HEK293 (cell line): ENCODE results near the gene KCNK4.
"Not testable (repeated sequence)": the region's sequence is repeated elsewhere in the genome, so short reads cannot be mapped to it uniquely, and the experiment has no call there.

Source experiments
- CTCF ChIA-PET: fragments of 350-600 bp; formaldehyde crosslinking; extraction: SDS; loops from one replicate; lab custom pipeline; 2021; ENCODE audit warnings: antibody characterized with exemption; lab: Yijun Ruan, JAX
- POLR2A ChIA-PET: fragments of 300-600 bp; formaldehyde crosslinking; extraction: SDS; loops from one replicate; lab custom pipeline; 2020; ENCODE audit warnings: antibody characterized with exemption, inconsistent platforms; lab: Yijun Ruan, JAX
- H3K27ac ChIP-seq: fragments of 200-500 bp; sonication (Bioruptor generic); 2 replicates; pipeline ENCODE4 v1.5.1; 2014; ENCODE audit warnings: low read depth, low read length, control low read depth, inconsistent platforms; ENCODE audit errors: extremely low read depth
- H3K36me3 ChIP-seq, 2 experiments: fragments of 200-500 bp in 1 of 2; sonication (Bioruptor generic) in 1 of 2; 1 replicate in 1 of 2; 2 replicates in 1 of 2; pipeline ENCODE4 v1.5.1; 2014 to 2017; ENCODE audit warnings: inconsistent platforms in 2 of 2, low read length in 2 of 2; ENCODE audit not compliant: control insufficient read depth in 2 of 2, insufficient read depth in 1 of 2
- H3K4me1 ChIP-seq: fragments of 200-500 bp; sonication (Bioruptor generic); 2 replicates; pipeline ENCODE4 v1.5.1; 2014; ENCODE audit warnings: mild to moderate bottlenecking, low read length, inconsistent platforms; ENCODE audit not compliant: control insufficient read depth, insufficient read depth
- H3K4me3 ChIP-seq: 2 replicates; pipeline ENCODE4 v1.5.1; 2011; ENCODE audit warnings: low read depth, mild to moderate bottlenecking, control low read depth, low read length, moderate library complexity
- H3K9me3 ChIP-seq: fragments of 200-500 bp; sonication (Bioruptor generic); 2 replicates; pipeline ENCODE4 v1.5.1; 2014; ENCODE audit warnings: low read depth, low read length, inconsistent platforms; ENCODE audit not compliant: control insufficient read depth, insufficient read depth
- HOXC10 ChIP-seq: sonication (generic); formaldehyde crosslinking; IDR thresholded peaks from 2 replicates; pipeline ENCODE4 v1.8.1; 2023; ENCODE audit warnings: mild to moderate bottlenecking, missing genetic modification reagents
- REPIN1 ChIP-seq: fragments of 450-650 bp; formaldehyde crosslinking; IDR thresholded peaks from 2 replicates; pipeline ENCODE4 v1.5.1; 2017; ENCODE audit warnings: missing biosample characterization, missing genetic modification characterization, low read depth
- ZIC2 ChIP-seq: fragments of 450-650 bp; formaldehyde crosslinking; IDR thresholded peaks from 2 replicates; pipeline ENCODE4 v1.5.1; 2016; ENCODE audit warnings: missing biosample characterization, missing genetic modification characterization
- ZNF223 ChIP-seq: fragments of 450-650 bp; formaldehyde crosslinking; IDR thresholded peaks from 2 replicates; pipeline ENCODE4 v1.5.1; 2016; ENCODE audit warnings: missing biosample characterization, missing genetic modification characterization
- ZNF239 ChIP-seq: fragments of 450-650 bp; formaldehyde crosslinking; IDR thresholded peaks from 2 replicates; pipeline ENCODE4 v1.5.1; 2016; ENCODE audit warnings: missing biosample characterization, missing genetic modification characterization
- ZNF341 ChIP-seq: fragments of 450-650 bp; formaldehyde crosslinking; IDR thresholded peaks from 2 replicates; pipeline ENCODE4; 2016; ENCODE audit warnings: low read depth, missing biosample characterization, missing genetic modification characterization
- ZNF416 ChIP-seq: fragments of 450-650 bp; formaldehyde crosslinking; IDR thresholded peaks from 2 replicates; pipeline ENCODE4 v1.5.1; 2016; ENCODE audit warnings: missing biosample characterization, missing genetic modification characterization
- ZNF623 ChIP-seq: fragments of 450-650 bp; formaldehyde crosslinking; IDR thresholded peaks from 2 replicates; pipeline ENCODE4 v1.5.1; 2016; ENCODE audit warnings: missing biosample characterization, missing genetic modification characterization
- ZNF768 ChIP-seq: fragments of 450-650 bp; formaldehyde crosslinking; IDR thresholded peaks from 2 replicates; pipeline ENCODE4 v1.5.1; 2018; ENCODE audit warnings: missing biosample characterization, mild to moderate bottlenecking, missing genetic modification characterization
- TF ChIP-seq, protein P1 (sequence below): fragments of 450-650 bp; formaldehyde crosslinking; IDR thresholded peaks from 2 replicates; pipeline ENCODE4 v1.5.1; 2016; ENCODE audit warnings: missing biosample characterization, missing genetic modification characterization
- TF ChIP-seq, protein P2 (sequence below): fragments of 450-650 bp; formaldehyde crosslinking; IDR thresholded peaks from 2 replicates; pipeline ENCODE4 v1.5.1; 2016; ENCODE audit warnings: missing biosample characterization, missing genetic modification characterization, borderline replicate concordance
- TF ChIP-seq, protein P3 (sequence below): fragments of 450-650 bp; formaldehyde crosslinking; conservative IDR thresholded peaks from 2 replicates; pipeline ENCODE4 v1.5.1; 2016; ENCODE audit warnings: low read depth, missing biosample characterization, missing genetic modification characterization
- TF ChIP-seq, protein P4 (sequence below): fragments of 450-650 bp; formaldehyde crosslinking; IDR thresholded peaks from 2 replicates; pipeline ENCODE4 v1.5.1; 2016; ENCODE audit warnings: missing biosample characterization, missing genetic modification characterization

KCNK4 gene

DNA sequence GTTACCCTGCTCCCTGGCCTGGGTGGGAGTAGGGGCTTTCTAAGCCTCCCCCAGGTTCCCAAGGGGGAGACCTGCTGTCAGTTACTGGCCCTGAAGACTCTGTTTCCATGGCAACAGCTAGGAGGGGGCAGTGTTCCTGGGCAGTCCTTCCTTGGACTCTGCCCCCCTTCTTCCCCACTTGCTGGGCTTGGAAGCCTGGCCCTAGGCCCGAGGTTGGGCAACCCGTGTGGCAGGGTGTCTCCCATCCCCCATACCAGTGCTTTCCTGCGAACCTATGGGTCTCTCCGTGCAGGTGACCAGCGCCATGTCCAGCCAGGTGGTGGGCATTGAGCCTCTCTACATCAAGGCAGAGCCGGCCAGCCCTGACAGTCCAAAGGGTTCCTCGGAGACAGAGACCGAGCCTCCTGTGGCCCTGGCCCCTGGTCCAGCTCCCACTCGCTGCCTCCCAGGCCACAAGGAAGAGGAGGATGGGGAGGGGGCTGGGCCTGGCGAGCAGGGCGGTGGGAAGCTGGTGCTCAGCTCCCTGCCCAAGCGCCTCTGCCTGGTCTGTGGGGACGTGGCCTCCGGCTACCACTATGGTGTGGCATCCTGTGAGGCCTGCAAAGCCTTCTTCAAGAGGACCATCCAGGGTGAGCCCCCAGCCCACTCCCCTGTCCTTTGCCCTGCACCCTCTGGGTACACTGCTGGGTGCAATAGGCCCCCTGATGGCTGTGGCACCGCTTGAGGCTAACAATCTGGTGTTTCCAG is 15.9 kb downstream of the KCNK4 start:
- Histone ChIP-seq H3K27ac (no peak overlapping the region), H3K4me3 (peak overlapping the region; percentile 62; the same call in 1 of the 2 replicates), H3K36me3 (peaks cover 0 to 5% of the 10 kb centered on the region in 2 experiments; a peak in 1 of 3 replicates), H3K9me3 (no peaks in the 10 kb centered on the region), H3K4me1 (no peaks in the 10 kb centered on the region)
- TF ChIP-seq, protein P1, sequence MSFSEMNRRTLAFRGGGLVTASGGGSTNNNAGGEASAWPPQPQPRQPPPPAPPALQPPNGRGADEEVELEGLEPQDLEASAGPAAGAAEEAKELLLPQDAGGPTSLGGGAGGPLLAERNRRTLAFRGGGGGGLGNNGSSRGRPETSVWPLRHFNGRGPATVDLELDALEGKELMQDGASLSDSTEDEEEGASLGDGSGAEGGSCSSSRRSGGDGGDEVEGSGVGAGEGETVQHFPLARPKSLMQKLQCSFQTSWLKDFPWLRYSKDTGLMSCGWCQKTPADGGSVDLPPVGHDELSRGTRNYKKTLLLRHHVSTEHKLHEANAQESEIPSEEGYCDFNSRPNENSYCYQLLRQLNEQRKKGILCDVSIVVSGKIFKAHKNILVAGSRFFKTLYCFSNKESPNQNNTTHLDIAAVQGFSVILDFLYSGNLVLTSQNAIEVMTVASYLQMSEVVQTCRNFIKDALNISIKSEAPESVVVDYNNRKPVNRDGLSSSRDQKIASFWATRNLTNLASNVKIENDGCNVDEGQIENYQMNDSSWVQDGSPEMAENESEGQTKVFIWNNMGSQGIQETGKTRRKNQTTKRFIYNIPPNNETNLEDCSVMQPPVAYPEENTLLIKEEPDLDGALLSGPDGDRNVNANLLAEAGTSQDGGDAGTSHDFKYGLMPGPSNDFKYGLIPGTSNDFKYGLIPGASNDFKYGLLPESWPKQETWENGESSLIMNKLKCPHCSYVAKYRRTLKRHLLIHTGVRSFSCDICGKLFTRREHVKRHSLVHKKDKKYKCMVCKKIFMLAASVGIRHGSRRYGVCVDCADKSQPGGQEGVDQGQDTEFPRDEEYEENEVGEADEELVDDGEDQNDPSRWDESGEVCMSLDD (tag by site-specific recombination), result no peak
- TF ChIP-seq, protein P2, sequence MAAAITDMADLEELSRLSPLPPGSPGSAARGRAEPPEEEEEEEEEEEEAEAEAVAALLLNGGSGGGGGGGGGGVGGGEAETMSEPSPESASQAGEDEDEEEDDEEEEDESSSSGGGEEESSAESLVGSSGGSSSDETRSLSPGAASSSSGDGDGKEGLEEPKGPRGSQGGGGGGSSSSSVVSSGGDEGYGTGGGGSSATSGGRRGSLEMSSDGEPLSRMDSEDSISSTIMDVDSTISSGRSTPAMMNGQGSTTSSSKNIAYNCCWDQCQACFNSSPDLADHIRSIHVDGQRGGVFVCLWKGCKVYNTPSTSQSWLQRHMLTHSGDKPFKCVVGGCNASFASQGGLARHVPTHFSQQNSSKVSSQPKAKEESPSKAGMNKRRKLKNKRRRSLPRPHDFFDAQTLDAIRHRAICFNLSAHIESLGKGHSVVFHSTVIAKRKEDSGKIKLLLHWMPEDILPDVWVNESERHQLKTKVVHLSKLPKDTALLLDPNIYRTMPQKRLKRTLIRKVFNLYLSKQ, result no peak
- TF ChIP-seq ZNF768 (tag by site-specific recombination) (no peak), ZNF623 (tag by site-specific recombination) (no peak), HOXC10 (CRISPR knock-in tag) (no peak), ZNF416 (tag by site-specific recombination) (no peak), ZNF341 (tag by site-specific recombination) (0 out of 2 replicates have a peak, but pooled peaks have one; percentile 27), REPIN1 (no peak), ZIC2 (tag by site-specific recombination) (peak; percentile 52), ZNF223 (tag by site-specific recombination) (no peak), ZNF239 (tag by site-specific recombination) (no peak)
- TF ChIP-seq, protein P3, sequence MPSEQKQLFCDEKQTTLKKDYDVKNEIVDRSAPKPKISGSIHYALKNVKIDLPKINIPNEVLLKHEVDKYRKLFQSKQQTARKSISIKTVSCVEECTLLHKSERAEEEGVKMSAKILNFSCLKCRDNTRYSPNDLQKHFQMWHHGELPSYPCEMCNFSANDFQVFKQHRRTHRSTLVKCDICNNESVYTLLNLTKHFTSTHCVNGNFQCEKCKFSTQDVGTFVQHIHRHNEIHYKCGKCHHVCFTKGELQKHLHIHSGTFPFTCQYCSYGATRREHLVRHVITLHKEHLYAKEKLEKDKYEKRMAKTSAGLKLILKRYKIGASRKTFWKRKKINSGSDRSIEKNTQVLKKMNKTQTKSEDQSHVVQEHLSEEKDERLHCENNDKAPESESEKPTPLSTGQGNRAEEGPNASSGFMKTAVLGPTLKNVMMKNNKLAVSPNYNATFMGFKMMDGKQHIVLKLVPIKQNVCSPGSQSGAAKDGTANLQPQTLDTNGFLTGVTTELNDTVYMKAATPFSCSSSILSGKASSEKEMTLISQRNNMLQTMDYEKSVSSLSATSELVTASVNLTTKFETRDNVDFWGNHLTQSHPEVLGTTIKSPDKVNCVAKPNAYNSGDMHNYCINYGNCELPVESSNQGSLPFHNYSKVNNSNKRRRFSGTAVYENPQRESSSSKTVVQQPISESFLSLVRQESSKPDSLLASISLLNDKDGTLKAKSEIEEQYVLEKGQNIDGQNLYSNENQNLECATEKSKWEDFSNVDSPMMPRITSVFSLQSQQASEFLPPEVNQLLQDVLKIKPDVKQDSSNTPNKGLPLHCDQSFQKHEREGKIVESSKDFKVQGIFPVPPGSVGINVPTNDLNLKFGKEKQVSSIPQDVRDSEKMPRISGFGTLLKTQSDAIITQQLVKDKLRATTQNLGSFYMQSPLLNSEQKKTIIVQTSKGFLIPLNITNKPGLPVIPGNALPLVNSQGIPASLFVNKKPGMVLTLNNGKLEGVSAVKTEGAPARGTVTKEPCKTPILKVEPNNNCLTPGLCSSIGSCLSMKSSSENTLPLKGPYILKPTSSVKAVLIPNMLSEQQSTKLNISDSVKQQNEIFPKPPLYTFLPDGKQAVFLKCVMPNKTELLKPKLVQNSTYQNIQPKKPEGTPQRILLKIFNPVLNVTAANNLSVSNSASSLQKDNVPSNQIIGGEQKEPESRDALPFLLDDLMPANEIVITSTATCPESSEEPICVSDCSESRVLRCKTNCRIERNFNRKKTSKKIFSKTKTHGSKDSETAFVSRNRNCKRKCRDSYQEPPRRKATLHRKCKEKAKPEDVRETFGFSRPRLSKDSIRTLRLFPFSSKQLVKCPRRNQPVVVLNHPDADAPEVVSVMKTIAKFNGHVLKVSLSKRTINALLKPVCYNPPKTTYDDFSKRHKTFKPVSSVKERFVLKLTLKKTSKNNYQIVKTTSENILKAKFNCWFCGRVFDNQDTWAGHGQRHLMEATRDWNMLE (tag by site-specific recombination), result no peak
- TF ChIP-seq, protein P4, sequence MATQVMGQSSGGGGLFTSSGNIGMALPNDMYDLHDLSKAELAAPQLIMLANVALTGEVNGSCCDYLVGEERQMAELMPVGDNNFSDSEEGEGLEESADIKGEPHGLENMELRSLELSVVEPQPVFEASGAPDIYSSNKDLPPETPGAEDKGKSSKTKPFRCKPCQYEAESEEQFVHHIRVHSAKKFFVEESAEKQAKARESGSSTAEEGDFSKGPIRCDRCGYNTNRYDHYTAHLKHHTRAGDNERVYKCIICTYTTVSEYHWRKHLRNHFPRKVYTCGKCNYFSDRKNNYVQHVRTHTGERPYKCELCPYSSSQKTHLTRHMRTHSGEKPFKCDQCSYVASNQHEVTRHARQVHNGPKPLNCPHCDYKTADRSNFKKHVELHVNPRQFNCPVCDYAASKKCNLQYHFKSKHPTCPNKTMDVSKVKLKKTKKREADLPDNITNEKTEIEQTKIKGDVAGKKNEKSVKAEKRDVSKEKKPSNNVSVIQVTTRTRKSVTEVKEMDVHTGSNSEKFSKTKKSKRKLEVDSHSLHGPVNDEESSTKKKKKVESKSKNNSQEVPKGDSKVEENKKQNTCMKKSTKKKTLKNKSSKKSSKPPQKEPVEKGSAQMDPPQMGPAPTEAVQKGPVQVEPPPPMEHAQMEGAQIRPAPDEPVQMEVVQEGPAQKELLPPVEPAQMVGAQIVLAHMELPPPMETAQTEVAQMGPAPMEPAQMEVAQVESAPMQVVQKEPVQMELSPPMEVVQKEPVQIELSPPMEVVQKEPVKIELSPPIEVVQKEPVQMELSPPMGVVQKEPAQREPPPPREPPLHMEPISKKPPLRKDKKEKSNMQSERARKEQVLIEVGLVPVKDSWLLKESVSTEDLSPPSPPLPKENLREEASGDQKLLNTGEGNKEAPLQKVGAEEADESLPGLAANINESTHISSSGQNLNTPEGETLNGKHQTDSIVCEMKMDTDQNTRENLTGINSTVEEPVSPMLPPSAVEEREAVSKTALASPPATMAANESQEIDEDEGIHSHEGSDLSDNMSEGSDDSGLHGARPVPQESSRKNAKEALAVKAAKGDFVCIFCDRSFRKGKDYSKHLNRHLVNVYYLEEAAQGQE (tag by site-specific recombination), result no peak
- POLR2A ChIA-PET, result interaction anchor here (3.5 kb wide), 1 partner anchor 11 kb away, joined by 43 read pairs; the partner anchor contains the start of genes PRDX5 and TRMT112
- CTCF ChIA-PET, result interaction anchor here (0.6 to 1.6 kb wide), 7 partner anchors 48 to 459 kb away, joined by 3 to 9 read pairs (median 3); no protein-coding TSS in a partner anchor

DNA sequence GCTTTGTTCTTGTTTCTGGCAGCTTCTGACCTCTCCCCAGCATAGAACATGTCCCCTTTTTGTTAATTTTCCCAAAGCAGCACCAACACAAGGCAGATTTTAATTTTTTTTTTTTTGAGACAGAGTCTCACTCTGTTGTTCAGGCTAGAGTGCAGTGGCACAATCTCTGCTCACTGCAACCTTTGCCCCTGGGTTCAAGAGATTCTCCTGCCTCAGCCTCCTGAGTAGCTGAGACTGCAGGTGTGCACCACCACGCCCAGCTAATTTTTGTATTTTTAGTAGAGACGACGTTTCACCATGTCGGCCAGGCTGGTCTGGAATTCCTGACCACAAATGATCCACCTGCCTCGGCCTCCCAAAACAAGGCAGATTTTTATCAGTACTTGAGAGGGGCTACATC is 16.7 kb downstream of the KCNK4 start:
- H3K9me3 ChIP-seq, POLR2A ChIA-PET, H3K4me3 ChIP-seq, H3K36me3 ChIP-seq, H3K27ac ChIP-seq, H3K4me1 ChIP-seq: not testable (repeated sequence)
- CTCF ChIA-PET, result interaction anchor here (0.6 to 1.6 kb wide), 4 partner anchors 47 to 458 kb away, joined by 3 to 9 read pairs (median 4); no protein-coding TSS in a partner anchor
